Measurements from ENCODE around the gene MYADML2. TPM values are rescaled to one million over a fixed set of nuclear protein-coding genes. Genes with fewer than 3 reads are reported as not detected.

Gene MYADML2
- total and polyA plus RNA-seq, 10 of the 15 experiments (the other 5 are each of a cell fraction or from before 2014, with no cell fraction given) = not detected

- no peak for TF ChIP-seq BCLAF1 (IDR thresholded peaks at IDR 0.05)
- no peak for TF ChIP-seq BRCA1 (IDR thresholded peaks at IDR 0.05; ENCODE audit: low read depth, low read length)
- TF ChIP-seq CHD1 (IDR thresholded peaks at IDR 0.05; ENCODE audit: low read depth, low read length) = no peak
- TF ChIP-seq MAX (IDR thresholded peaks at IDR 0.05; ENCODE audit: low read depth, low read length) = peak; percentile 94
- peak; percentile 76; the same call in 1 of the 2 replicates for TF ChIP-seq ZNF592 (IDR thresholded peaks at IDR 0.05)
- no peak for TF ChIP-seq PBX3 (IDR thresholded peaks at IDR 0.05; ENCODE audit: insufficient replicate concordance, low read depth, low read length)
These were observed 30.3 kb upstream of the MYADML2 start, which contains the start of gene ASPSCR1 (continued) for GRCh38 chr17:81977211-81977808.

Data from GM12878 (cell line).